ENCODE data around the gene NFIA.
"Not testable (repeated sequence)": the region's sequence is repeated elsewhere in the genome, so short reads cannot be mapped to it uniquely, and the experiment has no call there.

Gene NFIA

DNA sequence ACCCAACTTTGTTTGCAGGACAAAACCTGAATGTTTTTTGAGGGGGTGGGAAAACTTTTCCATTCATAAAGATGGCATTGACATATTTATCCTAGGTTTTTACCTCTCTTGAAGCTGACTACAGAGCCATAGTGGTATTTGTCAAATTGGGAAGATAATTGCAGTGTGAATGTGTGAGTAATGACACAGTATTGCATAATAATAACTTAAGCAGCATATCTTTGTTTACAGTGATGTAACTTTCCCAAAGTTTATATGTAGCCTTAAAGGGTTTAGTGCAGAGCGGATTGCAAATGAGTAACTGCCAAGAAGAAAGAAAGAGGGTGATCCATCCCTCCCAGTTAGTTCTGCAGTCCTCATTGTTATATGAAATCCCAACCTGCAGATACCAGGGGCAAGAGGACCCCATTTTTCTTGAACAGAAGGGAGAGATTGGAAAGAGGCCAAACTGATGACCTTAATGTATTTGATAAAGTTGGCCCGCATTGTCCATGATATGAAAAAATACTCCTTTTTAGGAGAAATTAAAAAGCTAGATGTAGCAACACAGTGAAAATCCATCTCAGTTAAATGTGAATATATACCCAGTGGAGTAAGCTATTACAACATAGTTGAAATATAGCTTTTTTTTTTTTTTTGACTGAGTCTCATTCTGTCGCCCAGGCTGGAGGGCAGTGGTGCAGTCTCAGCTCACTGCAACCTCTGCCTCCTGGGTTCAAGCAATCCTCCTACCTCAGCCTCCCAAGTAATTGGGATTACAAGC, 23.7 kb upstream of the NFIA start:
- DNase-seq (ENCODE audit: low read depth), result no peak

- not testable (repeated sequence) for DNase-seq (ENCODE audit: low read depth)
These were observed 20.8 kb upstream of the NFIA start for GRCh38 chr1:61061601-61062000.

DNA sequence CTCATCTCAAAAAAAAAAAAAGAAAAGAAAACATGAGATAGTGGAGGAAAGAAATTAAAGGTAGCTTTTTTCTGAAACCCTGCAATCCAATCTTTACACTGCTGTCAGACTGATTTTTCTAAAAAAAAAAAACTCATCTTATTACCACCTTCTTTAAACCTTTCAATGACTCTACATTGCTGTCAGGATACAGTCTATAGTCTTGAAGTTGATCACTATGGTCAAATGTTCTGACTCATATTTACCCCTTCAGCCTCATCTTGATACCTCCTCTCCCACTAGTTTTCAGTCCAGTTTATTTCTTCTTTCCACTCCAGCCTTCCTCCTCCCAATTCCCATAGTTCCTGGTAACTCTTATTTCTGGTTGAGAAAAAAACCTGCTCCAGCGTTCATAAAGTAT, 17.7 kb upstream of the NFIA start:
- no peak for DNase-seq (ENCODE audit: low read depth)

DNA sequence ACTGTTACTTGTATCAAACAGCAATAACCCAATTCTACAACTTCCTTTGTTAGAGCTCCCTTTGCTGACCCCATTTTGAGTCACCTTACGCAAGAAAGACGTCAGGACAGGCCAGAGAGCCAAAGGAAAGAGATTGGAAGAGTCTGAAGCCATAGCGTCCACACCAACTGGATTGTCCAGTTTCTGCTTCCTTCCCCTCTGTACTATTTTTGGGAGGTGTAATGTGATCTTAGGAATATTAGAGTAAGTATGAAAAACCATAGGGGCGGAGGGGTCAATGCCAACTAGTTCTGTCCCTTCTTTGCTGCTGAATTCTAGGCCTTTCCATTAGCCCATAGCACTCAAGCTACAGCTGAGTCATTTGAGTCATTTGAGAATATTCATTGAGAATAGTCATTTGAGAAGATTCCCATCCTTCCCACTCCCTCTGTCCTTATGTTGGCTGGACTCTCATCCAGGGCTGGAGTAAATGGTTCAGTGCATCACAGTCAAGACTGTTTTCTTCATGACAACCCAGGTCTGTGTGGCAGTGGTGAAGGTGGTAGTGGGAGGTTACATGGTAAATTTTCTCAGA, 14.8 kb upstream of the NFIA start:
- no peak for DNase-seq (ENCODE audit: low read depth)

DNA sequence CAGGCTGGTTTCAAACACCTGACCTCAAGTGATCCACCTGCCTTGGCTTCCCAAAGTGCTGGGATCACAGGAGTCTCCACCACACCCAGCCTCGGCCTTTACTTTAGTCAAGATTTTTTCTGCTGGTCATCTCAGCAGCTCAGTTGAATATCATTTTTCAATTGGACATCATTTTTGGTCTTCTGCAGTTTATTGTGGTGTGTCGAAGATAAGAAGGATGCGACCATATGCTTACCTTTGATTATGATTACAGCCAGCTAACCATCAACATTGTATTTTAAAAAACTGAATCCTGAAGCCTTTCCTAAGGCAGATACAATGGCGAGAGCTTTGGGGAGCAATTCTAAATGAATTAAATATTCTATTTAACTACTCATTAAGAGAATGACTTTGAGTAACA, 12.3 kb upstream of the NFIA start:
- no peak for DNase-seq (ENCODE audit: low read depth)

DNA sequence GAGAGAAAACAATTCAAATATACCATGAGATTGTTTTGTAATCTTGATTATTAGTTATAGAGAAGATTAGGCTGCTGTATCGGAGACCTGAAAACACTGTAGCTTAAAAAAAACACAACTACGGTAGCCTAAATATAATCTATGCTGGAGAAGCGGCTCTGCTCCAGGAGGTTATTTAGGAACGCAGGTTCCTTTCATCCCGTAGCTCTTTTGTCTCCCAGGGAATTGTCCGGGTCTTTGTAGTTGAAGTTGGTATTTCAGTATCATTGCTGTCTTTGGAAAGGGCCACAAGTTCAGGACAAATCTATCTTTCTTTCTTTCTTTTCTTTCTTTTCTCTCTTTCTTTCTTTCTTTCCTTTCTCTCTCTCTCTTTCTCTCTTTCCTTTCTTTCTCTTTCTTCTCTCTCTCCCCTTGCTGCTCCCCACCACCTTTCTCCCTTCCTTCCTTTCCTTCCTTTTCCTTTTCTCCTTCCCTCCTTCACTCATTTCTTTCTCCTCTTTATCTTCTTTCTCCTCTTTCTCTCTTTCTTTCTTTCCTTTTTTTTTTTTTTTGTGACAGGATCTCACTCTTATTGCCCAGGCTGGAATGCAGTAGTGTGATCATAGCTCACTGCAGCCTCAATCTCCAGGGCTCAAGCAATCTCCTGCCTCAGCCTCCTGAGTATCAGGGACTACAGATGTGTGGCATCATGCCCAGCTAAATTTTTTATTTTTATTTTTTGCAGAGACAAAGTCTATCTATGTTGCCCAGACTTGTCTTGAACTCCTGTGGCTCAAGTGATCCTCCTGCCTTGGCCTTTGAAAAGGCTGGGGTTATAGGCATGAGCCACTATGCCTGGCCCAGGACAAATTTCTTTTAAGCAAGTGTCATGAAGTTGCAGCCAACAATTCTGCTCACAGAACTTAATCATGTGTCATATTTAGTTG, 10.9 kb upstream of the NFIA start:
- DNase-seq (ENCODE audit: low read depth), result no peak

- no peak for DNase-seq (ENCODE audit: low read depth)
These were observed 8.5 kb upstream of the NFIA start for GRCh38 chr1:61073871-61074270.

DNA sequence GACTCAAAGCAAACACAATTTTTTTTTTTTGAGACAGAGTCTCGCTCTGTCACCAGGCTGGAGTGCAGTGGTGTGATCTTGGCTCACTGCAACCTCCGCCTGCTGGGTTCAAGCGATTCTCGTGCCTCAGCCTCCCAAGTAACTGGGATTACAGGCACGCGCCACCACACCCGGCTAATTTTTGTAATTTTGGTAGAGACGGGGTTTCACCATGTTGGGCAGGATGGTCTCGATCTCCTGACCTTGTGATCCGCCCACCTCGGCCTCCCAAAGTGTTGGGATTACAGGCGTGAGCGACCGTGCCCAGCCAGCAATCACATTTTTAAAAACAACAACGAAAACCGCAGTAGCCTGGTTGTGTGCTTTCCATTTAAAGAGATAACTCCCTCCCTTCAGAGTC, 6.5 kb upstream of the NFIA start:
- not testable (repeated sequence) for DNase-seq (ENCODE audit: low read depth)

DNA sequence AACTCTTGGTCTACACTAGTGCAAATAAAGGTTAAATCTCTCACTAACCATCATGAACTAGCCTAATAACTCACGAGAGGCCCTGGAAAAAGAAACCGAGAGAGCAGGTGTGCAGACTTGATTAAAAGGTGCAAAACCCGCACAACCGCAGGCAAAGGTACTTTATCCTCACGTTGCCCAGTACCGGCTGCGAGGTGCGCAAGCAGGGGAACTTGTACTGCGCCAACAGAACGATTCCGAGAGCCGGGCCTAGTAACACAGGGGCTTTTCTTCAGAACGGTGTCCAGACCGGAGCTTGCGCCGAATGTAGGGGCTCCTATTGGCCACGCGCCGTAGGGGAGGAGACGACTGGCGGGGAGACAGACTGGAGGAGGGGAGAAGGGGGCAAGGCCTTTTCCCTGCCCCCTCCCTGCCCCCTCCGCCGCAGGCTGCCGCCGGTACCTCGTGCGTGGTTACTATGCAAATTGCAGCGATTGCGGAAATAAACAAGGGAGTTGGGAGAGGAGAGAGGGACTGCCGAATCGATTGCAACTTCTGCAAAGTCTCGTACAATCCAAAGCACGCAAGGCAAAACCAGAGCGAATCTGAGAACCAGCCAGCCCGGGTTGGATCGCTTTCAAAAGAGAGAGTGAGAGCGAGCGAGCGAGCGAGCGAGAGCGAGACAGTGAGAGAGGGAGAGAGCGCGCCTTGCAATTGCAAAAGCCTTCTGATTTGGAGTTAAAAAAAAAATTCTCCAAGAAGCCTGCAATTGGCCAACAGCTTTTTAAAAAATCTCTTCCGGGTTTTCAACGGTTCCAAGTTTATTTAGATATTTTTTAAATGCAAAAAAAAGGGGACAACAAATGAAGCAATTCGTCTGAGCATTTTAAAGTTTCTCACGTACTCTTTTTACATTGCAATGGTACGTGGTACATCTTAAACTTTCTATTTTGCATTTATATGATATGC, 5.4 kb upstream of the NFIA start:
- peak; percentile 65 for DNase-seq (ENCODE audit: low read depth)

GRCh38 chr1:61077676-61078541, 4.5 kb upstream of the NFIA start:
- peak; percentile 86 for DNase-seq (ENCODE audit: low read depth)

DNA sequence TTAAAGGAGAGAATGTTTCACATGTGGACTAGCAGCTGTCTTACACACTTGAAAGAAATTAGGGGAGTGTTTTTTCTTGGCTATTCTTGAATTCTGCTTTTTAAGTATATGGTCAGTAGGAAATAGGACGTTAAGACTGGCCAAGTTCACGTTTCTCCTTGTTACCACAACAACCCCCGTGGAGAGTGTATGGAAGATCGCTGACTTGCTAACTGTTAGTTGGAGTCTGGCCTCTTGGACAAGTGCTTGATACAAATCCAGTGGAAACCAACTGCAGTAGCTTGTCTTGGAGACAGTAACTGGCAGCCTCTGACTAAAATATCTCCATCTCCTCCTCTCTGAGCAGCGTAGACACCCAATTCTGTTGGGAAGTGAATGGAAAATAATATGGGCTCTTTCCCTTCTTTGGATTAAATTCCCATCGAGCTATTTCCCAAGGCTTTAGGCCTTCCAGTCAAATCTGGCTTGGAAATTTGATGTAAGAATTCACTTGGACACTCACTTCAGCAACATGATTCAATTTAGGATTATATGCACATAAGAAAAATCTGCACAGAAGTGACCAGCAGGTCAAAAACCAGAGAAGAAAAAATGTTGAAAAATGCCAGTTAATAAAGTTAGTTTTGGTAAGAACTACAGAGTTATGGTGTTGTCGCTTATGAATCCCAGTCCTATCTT, 3.6 kb upstream of the NFIA start:
- DNase-seq (ENCODE audit: low read depth), result no peak

DNA sequence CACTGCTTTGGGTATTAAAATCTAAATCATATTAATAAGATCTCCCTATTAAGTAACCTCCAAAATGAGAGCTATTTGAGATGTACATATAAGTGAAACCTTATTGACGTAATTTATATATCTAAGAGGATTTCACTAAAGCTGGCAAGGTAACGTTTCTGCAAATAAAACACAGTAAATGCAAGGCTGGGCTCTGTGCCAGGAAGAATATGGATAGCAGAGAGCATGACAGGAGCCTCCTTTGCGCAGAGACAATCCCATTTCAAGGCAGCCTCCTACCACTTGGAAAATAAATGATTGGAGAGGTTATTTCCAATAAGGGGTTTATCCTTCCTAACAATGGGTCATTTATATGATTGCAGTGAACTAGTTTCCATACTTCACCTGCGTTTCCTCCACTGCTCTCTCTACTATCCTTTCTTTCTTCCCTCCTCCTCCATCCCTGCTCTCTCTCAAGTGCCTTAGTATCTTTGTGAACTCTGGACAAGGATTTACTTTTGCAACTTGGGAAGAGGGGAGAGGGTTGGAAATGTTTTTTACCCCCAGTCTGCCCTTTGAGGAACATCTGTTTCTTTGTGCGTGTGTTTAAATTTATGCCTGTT, 3.0 kb upstream of the NFIA start:
- DNase-seq (ENCODE audit: low read depth), result no peak

- DNase-seq (ENCODE audit: low read depth), result no peak
These were observed 2.4 kb upstream of the NFIA start for GRCh38 chr1:61079898-61080336.

DNA sequence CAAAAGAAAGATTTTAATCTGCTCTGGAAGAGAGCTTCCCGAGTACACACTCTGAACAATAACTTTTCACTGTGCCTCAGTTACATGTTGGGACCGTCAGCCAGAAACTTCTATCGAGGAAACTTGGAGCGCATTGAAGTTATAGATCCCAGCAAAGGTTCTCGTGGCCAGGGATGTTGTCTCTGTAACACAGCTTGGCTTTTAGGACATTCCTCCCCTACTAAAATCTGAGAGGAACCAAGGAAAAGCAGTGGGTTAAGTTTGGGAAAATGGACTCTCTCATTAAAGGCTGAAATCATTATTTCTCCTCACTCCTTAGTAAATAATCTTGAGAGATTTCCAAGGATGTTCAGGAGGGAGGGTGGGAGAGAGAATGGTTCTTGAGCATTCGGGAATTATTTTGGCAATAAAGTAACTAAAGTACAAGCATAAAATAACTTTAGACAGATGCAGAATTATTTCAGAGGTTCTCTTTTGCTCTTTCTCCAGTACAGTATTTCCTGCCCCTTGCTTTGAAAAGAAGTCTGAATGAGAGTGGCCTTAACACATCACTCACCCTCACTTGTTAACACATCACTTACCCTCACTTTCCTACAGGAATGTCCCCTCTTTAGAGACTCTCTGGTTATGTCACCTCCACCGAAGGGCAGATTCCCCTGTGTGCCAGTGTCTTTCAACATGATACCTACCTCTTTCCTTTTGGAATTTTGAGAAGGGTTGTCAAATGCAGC, 1.8 kb upstream of the NFIA start:
- DNase-seq (ENCODE audit: low read depth), result no peak

DNA sequence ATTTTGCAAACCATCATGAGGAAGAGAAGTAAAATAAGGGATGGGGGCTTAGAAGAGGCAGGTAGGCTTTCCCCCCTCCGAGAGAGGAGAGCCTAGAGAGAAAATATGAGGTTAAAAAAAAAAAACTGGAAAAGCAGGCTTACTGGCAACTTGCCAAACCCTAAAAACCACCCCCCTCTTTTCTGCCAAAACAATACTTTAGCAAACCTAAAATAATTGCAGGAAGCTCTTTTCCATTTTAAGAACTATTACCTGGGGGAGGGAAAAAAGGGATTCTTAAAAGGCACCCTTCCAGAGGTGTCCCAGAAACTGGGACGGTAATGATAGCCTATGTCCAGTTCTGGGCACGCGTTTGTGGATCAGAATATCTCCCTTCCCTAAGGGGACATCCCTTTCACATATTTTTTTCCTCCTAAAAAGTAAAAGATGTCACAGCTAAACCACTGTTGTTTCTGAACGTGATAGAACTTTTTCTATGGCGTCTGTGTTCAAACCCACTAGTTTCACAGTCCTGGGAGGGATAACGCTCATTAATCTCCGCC, 1.1 kb upstream of the NFIA start:
- no peak for DNase-seq (ENCODE audit: low read depth)

- DNase-seq (ENCODE audit: low read depth), result peak; percentile 28
These were observed 563 bp upstream of the NFIA start for GRCh38 chr1:61081686-61082310.

GRCh38 chr1:61083013-61083806, 849 bp downstream of the NFIA start:
- DNase-seq (ENCODE audit: low read depth), result peak; percentile 3
